ENCODE results near the gene PSME4. TPM values are rescaled to one million over a fixed set of nuclear protein-coding genes. Genes with fewer than 3 reads are reported as not detected.
"Not testable (repeated sequence)": the region's sequence is repeated elsewhere in the genome, so short reads cannot be mapped to it uniquely, and the experiment has no call there.

Gene PSME4
- total RNA-seq, 1 donor from 2014 or later, result 65.2 TPM

DNA sequence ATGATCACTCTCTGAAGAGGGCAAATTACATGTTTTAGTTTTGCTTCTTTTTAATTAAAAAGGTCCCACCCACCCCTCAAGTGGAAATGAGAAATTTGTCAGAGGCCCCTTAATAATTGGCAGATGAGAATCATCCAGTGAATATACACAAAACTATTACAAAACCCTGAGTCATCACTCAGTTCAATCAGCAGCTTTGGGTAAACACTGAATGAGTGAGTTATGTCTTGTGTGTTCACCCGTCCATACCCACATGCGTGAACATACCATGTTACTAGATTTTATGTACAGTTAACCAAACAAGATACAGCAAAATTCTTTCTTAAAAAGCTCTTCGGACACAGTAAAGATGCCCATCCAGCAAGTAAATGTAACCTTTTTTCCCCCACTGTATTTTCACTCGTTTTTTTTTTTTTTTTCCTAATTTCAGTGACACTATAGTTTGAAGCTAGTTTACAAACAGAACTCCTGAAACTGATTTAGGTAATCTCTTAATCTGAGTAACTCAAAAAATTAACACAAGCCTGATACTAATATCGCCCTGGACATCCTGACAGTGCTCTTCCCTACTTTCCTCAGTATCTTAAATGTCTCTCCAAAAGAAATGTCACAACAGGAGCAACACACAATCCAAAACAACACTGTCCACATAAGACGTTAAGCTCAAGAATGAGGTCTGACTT is 1.4 kb downstream of the PSME4 start:
- intact Hi-C loops (cut with micrococcal nuclease), result loop anchor here (2.0 kb wide), 1 partner anchor 21 kb away; no protein-coding TSS in a partner anchor

DNA sequence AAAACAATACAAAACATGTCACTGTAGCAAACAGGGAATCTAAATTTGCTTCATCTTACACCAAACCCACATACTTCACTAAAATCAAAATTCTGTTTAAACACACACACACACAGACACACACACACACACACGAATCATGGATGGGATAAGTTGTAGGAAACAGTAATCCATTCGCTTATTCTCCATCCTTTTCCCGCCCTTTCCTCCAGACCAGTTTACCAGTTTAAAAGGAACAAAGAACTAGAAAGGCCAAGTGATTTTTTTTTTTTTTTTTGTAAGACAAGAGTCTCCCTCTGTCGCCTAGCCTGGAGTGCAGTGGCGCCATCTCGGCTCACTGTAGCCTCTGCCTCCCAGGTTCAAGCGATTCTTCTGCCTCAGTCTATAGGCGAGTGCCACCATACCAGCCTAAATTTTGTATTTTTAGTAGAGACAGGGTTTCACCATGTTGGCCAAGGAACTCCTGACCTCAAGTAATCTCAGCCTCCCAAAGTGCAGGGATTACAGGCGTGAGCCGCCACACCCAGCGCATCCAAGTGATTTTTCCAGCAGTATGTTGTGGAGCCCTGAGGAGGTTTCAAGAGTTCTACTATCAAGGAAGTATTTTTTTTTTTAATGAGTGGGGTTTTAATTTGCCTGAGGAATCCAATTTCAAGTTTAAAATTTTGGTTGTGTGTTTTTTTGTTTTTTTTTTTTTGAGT is 5.7 kb downstream of the PSME4 start:
- intact Hi-C loops (cut with micrococcal nuclease), result no loop called here

DNA sequence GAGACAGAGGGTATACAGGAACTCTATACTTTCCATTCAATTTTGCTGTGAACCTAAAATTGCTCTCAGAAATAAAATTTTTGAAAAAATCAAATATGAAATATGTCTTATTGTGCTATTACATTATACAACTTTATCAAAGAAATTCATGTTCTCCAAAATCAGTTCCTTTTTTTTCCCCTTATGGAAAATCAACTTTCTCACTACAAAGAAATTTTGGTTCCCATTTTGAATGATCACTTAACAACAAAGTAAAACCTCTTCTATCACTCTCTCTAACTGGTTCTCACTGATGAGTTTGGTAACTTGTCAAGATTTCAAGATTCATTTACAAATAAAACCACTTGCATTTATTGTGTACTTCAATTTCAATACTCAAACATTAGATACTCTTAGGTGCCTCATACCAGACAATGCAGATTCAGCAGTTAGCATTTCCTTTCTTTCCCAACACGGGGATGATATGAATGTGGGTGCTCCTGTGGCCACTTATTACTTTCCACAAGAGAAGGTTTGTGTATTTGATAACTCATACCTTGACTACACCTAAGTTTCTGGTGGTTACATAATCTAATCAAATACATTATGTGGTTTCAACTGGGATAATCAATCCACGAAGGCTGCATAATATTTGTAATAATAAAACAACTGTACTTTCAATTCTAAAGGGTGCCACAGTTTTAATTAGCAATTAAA is 6.4 kb downstream of the PSME4 start:
- intact Hi-C loops (cut with micrococcal nuclease), result no loop called here

DNA sequence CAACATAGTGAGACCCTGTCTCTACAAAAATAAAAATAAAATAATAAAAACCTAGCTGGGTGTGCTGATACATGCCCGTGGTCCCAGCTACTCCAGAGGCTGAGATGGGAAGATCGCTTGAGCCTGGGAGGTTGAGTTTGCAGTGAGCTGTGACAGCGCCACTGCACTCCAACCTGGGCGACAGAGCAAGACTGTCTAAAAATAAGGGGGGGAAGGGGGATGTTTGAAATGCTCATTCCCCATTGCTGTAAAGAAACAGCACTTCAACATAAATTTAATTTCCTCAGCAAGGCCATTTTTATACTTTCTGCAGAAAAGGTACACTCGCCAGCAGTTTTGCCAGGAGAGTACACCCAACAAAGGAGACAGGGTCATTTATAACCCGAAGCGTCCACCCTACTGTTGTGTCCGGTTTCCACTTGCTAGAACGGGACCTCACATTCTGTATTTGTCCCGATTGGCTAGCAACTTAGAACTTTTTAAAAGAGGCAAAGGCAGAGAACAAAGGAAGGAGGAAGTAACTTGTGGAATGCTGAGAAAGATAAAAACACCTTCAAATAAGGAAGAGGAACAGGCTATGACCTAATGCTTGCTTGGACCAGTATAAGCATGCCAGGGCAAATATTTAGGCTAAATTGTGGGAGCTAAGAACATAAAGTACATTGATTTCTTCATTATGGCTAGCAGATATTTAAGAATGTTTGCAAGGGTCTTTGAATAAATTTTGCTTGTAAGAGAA is 9.1 kb downstream of the PSME4 start:
- intact Hi-C loops (cut with micrococcal nuclease), result not testable (repeated sequence)

DNA sequence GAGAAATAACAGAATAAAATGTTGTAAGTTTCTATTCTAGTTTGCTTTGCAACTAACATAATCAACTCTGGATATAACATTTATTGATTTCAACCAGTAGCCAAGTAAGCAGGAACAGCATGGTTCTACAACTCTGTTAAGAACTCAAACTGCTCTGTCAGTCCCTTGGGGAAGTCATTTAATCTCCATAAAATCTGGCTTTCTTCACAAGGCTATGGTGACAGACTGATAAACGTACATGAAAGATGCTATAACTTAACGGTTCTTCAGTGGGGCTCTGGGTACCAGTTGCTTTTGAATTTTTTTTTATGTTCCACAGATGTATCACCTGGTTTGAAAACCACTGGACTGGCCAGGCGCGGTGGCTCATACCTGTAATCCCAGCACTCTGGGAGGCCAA is 10.3 kb downstream of the PSME4 start:
- intact Hi-C loops (cut with micrococcal nuclease), result no loop called here

DNA sequence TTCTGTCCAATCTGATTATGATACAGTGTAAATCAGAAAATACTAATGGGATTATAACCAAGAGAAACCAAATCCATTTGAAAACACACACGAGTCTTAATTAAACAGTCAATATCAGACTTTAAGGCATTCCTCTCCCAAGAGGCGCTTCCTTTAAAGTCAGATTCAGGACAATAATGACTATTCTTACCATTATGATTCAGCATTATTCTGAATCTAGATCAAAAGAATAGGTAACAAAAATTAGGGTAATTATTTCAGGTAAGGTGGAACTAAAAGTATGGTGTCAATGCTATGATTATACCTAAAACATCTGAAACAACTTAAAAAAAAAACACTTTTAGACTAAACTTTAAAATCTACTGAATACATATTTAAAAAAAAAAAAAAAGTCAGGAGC is 12.3 kb downstream of the PSME4 start:
- intact Hi-C loops (cut with micrococcal nuclease), result no loop called here

DNA sequence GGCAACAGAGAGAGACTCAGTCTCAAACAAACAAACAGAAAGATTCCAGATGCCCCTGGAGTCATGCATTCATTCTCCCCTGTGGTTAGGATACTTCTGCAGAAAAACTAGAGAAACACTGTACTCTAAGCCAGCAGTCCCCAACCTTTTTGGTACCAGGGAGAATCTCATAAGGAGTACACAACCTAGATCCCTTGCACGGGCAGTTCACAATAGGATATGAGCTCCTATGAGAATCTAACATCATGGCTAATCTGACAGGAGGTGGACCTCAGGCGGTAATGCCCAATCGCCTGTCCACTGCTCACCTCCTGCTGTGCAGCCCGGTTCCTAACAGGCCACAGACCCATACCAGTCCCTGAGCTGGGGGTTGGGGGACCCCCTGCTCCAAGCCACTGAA is 18.3 kb downstream of the PSME4 start:
- intact Hi-C loops (cut with micrococcal nuclease), result no loop called here

DNA sequence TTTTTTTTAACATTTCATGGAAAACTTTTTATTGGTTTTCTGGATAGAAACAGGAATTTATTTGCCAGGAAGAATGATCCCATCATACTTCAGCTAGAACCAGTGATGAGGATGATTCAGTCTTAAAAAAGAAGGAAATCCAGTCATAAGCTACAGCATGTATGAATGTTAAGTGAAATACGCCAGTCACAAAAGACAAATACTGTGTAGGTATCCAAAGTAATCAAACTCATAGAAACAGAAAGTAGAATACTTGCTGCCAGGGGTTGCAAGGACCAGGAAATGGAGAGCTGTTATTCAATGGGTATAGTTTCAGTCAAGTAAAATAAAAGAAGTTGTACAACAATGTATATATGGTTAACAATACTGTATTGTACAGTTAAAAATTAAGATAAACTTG is 21.3 kb downstream of the PSME4 start:
- intact Hi-C loops (cut with micrococcal nuclease), result loop anchor here (2.0 kb wide), 1 partner anchor 19 kb away; no protein-coding TSS in a partner anchor

DNA sequence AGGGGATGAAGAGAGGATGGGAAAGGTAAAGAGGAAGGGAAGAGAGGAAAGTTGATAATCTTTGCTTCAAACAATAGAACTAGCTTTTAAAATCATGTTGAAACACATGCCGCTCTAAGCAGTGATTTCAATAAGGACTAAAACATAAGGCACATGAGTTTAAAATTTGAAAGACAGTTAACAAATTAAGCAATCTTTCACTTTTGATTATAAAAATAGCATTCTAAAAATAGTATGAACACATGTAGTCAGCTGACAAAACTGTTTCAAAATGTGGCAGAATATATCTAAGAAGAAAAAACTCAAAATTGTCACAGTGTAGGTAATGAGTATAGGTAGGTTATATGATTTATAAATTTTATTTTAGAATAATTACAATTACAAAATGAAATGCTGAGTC is 25.3 kb downstream of the PSME4 start:
- intact Hi-C loops (cut with micrococcal nuclease), result no loop called here

DNA sequence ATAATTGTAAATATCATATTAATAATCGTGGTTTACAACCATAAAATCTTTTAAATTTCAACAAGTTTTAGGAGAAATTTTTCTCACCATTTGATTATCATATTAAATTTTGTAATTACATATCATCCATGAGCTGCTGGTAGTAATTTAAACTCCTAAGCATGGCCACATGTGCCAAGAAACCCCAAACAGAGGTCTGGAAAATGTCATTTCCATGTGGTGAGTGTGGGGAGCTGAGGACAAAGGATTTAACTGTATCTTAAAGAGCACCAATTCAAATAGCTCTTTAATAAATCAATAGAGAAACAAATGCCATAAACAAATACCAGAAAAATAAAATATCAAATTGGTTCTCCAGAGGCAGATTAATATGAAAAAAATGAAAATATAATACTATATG is 26.3 kb downstream of the PSME4 start:
- intact Hi-C loops (cut with micrococcal nuclease), result no loop called here

DNA sequence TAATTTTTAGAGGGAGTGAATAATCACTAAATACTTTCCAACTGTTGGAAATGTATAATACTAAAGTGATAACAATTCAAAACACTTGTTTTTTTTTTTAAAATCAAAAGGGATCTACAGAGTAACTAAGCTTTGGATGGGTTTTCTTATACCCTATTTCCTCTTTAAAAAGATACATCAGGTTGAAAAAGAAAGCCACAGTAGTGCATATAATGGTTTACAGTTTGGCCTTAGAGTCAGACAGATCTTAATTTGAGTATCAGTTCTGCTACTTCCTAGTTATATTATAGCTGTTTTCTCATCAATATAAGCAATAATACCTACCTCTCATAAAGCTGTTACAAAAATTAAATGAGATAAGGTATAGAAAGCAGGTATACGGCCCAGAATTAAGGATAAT is 28.5 kb downstream of the PSME4 start:
- intact Hi-C loops (cut with micrococcal nuclease), result no loop called here

DNA sequence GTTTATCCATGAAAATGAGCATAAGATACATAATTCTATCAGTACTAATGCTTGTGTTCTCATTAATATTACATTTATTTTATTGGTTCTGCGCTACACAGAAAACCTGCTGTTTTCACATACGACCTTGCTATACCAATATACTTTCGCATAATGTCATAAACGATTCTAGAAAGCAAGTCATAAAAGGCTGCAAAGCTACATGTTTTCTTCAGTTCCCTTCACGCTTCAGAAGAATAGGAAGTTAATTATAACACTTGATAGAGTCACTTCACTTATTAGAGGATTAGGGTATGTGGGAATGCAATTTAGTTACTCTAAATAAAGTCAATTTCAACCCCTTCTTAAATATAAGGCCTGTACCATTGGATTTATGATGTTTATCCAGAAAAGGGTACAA is 29.0 kb downstream of the PSME4 start:
- intact Hi-C loops (cut with micrococcal nuclease), result no loop called here

DNA sequence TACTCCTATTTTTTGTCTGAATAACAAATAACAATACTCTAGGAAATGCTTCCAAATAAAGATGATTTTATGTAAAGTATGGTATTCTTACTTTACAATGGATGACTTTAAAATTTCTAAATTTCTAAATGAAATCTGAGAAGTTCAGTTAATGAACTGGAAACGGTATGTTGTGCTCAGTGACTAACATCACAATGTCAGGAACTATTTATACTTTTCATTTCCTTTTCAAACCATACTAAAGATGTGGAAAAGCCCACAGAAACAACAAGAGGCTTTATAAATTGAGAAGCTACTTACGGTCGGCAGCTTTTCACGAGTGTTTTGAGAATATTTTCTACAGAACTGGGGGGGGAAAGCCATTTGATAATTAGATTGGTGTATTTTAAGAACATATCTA is 31.1 kb downstream of the PSME4 start:
- intact Hi-C loops (cut with micrococcal nuclease), result no loop called here

DNA sequence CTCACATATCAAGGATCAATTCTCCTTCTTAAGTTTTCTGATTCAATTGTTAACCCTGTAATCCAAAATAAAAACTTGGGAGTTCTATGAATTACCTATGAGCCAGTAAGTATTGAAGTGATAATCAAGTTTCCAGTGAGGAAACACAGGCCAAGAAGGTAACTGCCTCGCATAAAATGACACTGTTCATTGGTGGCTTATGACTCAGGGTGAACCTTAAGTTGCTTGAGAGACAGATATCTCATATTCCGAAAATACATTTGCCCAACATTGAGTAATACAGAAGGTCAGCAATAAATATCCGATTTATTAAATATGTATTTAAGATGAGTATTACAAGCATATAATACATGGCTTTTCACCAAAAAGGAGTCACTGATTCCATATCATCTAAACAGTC is 31.9 kb downstream of the PSME4 start:
- intact Hi-C loops (cut with micrococcal nuclease), result no loop called here

DNA sequence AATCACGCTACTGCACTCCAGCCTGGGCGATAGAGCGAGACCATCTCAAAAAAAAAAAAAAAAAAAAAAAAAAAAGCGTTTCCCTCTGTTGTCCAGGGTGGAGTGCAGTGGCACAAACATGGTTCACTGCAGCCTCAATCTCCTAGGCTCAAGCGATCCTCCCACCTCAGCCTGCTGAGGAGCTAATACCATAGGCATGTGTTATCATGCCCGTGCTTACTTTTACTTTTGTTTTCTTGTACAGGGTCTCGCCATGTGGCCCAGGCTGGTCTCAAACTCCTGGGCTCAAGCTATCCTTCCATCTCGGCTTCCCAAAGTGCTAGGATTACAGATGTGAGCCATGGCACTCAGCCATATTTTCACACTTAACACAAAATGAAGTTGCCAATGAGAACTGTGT is 37.5 kb downstream of the PSME4 start:
- intact Hi-C loops (cut with micrococcal nuclease), result no loop called here

DNA sequence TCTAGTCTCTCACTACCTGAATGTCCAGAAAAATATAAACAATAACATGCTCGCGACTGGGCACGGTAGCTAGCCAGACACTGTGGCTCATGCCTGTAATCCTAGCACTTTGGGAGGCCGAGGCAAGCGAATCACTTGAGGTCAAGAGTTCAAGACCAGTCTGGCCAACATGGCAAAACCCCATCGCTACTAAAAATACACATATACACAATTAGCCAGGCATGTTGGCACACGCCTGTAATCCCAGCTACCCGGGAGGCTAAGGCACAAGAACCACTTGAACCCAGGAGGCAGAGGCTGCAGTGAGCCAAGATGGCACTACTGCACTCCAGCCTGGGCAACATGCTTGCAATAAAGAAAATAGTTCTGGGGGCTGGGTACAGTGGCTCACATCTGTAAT is 44.5 kb downstream of the PSME4 start:
- intact Hi-C loops (cut with micrococcal nuclease), result not testable (repeated sequence)

DNA sequence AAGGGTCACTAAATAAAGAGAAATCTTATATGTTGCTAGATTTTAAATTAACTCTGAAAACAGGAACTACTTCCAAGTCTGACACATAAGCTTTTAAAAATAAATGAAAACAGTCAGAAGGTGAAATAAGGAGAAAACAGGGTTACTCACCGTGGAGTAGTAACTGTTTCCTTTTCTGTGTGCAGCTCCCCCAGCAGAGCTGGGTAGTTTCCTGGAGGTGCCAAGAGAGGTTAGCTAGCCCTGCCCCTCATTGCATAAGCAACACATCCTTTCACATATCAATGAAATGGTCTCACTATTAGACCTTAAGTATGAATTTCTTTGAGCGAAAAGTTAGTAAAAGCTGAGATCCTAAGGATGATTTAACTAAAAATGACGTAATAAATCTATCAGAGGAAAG is 57.1 kb downstream of the PSME4 start:
- intact Hi-C loops (cut with micrococcal nuclease), result loop anchor here (2.0 to 5.0 kb wide), 2 partner anchors 57 to 644 kb away; partner anchors contain the start of gene PSME4

DNA sequence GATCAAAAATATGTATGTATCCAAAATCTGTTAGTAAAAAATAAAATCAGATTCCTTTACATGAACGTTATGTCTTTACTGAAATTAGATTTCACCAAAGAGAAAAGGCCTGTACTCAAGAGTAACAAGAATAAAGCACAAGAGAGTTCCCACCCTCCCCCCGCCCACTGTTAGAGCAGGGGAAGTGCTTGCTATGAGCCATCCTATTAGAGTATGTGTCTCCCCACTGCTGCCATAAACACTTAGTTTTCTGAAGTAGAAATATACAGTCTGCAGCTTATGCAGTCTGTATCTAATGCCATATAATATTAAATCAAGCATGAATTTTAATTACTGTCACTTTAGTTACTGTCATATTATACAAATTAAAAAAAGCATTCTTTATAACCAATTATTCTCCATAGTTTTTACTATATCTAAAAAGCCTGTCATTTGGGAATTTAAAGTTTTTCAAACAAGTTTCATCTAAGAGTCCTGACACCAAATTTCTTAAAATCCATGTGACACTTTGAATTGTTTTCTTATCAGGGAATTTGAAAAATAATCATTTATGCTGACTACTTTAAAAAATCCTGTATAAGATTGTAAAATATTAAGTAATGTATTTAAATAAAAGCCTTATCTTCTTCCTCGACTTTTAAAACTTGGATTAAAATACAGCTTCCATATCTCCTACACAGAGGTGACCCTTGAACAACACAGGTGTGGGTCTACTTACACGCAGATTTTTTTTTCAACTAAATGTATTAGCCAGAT is 59.2 kb downstream of the PSME4 start:
- intact Hi-C loops (cut with micrococcal nuclease), result loop anchor here (2.0 to 5.0 kb wide), 2 partner anchors 59 to 646 kb away; partner anchors contain the start of gene PSME4

DNA sequence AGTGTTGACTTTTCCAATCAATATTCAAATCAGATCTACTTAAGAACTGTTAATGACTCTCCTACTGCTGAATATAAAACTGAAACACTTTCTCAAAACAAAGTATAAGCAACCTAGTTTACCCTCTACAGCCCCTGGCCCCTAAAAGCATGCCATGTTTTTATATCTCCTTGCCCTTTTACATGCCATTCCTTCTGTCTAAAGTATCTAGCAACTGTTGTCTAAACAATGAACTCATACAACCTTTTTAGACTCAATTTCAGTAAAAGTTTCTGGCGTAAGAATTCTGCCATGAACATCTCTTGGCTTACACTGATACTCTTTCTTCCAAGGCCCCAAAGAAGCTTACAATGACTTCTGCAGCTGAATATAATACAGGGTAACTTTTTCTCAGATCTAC is 63.2 kb downstream of the PSME4 start:
- intact Hi-C loops (cut with micrococcal nuclease), result no loop called here

DNA sequence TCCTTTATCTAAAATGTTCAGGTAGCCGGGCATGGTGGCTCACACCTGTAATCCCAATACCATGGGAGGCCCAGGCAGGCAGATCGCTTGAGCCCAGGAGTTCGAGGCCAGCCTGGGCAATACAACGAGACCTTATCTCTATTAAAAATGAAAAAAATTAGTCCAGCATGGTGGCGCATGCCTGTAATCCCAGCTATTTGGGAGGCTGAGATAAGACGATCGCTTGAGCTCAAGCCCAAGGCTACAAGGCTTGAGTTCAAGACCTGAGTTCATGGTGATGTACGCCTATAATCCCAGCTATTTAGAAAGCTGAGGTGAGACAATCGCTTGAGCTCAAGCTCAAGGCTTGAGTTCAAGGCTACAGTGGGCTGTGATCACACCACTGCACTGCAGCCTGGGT is 65.4 kb downstream of the PSME4 start:
- intact Hi-C loops (cut with micrococcal nuclease), result no loop called here

DNA sequence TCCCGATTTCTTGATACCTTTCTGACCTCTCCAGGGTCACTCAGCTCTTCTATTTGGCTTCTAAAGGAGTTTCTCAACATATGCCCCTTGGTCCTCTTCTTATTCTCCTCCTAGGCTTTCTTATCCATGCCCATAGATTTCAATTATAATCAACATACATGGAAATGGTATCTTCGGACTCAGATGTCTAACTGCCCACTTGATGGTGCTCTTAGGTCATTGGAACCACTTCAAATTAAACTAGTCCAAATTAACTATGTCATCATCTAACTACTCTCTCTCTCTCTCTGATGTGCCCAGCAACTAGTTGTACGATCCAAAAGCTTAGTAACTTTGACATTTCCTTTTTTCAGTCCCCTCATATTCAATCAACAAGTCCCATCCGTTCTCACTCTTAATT is 67.8 kb downstream of the PSME4 start:
- intact Hi-C loops (cut with micrococcal nuclease), result no loop called here
